CD4-positive, CD25-positive, alpha-beta regulatory T cell (primary cell): ENCODE data around the gene HOXA13. TPM values are rescaled to one million over a fixed set of nuclear protein-coding genes. Genes with fewer than 3 reads are reported as not detected.

Source experiments
- ATAC-seq, 2 donors: fragments of 150-1000 bp; cut with Tn5 transposase; one replicate each; pipeline ENCODE4 v1.10.0; 2021; ENCODE audit warnings: low read depth in 2 of 2, moderate number of reproducible peaks in 2 of 2, moderate library complexity in 1 of 2
- DNase-seq, 3 donors: peaks; one replicate each; pipeline versions ENCODE4 v3.0.0 to v3.0.0-alpha.2; 2012 to 2022; ENCODE audit warnings: mixed read lengths in 1 of 3
- H3K27ac ChIP-seq: one replicate; pipeline ENCODE4 v1.7.0; 2013; ENCODE audit warnings: mild to moderate bottlenecking, low read length; ENCODE audit not compliant: insufficient read depth, poor library complexity, severe bottlenecking
- H3K27me3 ChIP-seq: one replicate; pipeline ENCODE4 v1.7.0; 2013; ENCODE audit warnings: low read length; ENCODE audit not compliant: control insufficient read depth, insufficient read depth
- H3K36me3 ChIP-seq: one replicate; pipeline ENCODE4 v1.7.0; 2013; ENCODE audit warnings: mild to moderate bottlenecking, low read length, moderate library complexity; ENCODE audit not compliant: control insufficient read depth, insufficient read depth
- H3K4me1 ChIP-seq: 2 replicates; pipeline ENCODE4 v1.7.0; 2013; ENCODE audit warnings: mild to moderate bottlenecking, low read length; ENCODE audit not compliant: insufficient read depth, control insufficient read depth, poor library complexity, severe bottlenecking
- H3K4me3 ChIP-seq: one replicate; pipeline ENCODE4 v1.7.0; 2013; ENCODE audit warnings: low read depth, mild to moderate bottlenecking, low read length, moderate library complexity
- H3K9me3 ChIP-seq, 2 experiments: 1 replicate in 1 of 2; 2 replicates in 1 of 2; pipeline ENCODE4 v1.7.0; 2013; ENCODE audit warnings: low read length in 2 of 2, mild to moderate bottlenecking in 1 of 2, moderate library complexity in 1 of 2; ENCODE audit not compliant: control insufficient read depth in 2 of 2
- H3K27ac Mint-ChIP-seq, 3 donors: one replicate each; pipeline ENCODE4 v1.8.0; 2020 to 2022; ENCODE audit warnings: mild to moderate bottlenecking in 3 of 3, mixed read lengths in 3 of 3, moderate library complexity in 2 of 3
- H3K27me3 Mint-ChIP-seq: one replicate; pipeline ENCODE4 v1.8.0; 2022; ENCODE audit warnings: mild to moderate bottlenecking, mixed read lengths
- H3K36me3 Mint-ChIP-seq: one replicate; pipeline ENCODE4 v1.8.0; 2020; ENCODE audit warnings: mixed read lengths
- H3K4me1 Mint-ChIP-seq, 4 donors: one replicate each; pipeline ENCODE4 v1.8.0; 2020 to 2022; ENCODE audit warnings: mixed read lengths in 4 of 4, mild to moderate bottlenecking in 1 of 4
- H3K4me3 Mint-ChIP-seq, 4 donors: one replicate each; pipeline ENCODE4 v1.8.0; 2020 to 2022; ENCODE audit warnings: mild to moderate bottlenecking in 4 of 4, mixed read lengths in 4 of 4, moderate library complexity in 3 of 4
- H3K9me3 Mint-ChIP-seq, 7 donors: one replicate each; pipeline ENCODE4 v1.8.0; 2020 to 2022; ENCODE audit warnings: mixed read lengths in 7 of 7, mild to moderate bottlenecking in 3 of 7, moderate library complexity in 2 of 7
- polyA plus RNA-seq, 4 donors: library from polyadenylated mRNA; unstranded; fragments of 300-500 nt; fragmentation: Illumina TruSeq; gene quantifications; one replicate each; pipeline ENCODE4 v1.2.3, GENCODE V29; 2021
- total RNA-seq: library from RNA; stranded (reverse); gene quantifications from one replicate; pipeline ENCODE4 v1.2.3, GENCODE V29; 2022

HOXA13 gene
- total and polyA plus RNA-seq, 5 donors from 2014 or later, result not detected

- peaks cover 52% of the 10 kb centered on the region for H3K4me1 ChIP-seq
- H3K27ac ChIP-seq, result no peak overlapping the region
- H3K27me3 ChIP-seq, result peaks cover 61% of the 10 kb centered on the region
- no peaks in the 10 kb centered on the region for H3K36me3 ChIP-seq
- Mint-ChIP-seq H3K27ac (peak overlapping the region in 1 of 3 donors; percentile 40), H3K9me3 (peaks cover 0 to 10% (median 0%) of the 10 kb centered on the region in 7 donors), H3K36me3 (no peaks in the 10 kb centered on the region), H3K4me3 (peak overlapping the region; percentile 46 to 96 (median 83)), H3K27me3 (peaks cover 96% of the 10 kb centered on the region), H3K4me1 (peaks cover 10 to 63% (median 29%) of the 10 kb centered on the region in 4 donors)
- peak overlapping the region; percentile 13 for H3K4me3 ChIP-seq
- DNase-seq (peak in 1 of 3 donors; percentile 6), ATAC-seq (no peak)
- H3K9me3 ChIP-seq, result no peaks in the 10 kb centered on the region
These were observed 48.5 kb downstream of the HOXA13 start for GRCh38 chr7:27151341-27151930.

GRCh38 chr7:27150568-27151340, 49.1 kb downstream of the HOXA13 start:
- Histone ChIP-seq H3K27ac (no peak overlapping the region), H3K27me3 (peaks cover 61% of the 10 kb centered on the region), H3K4me1 (peaks cover 45% of the 10 kb centered on the region), H3K36me3 (no peaks in the 10 kb centered on the region), H3K9me3 (no peaks in the 10 kb centered on the region), H3K4me3 (peak overlapping the region; percentile 64)
- Mint-ChIP-seq H3K27me3 (peaks cover 95% of the 10 kb centered on the region), H3K4me1 (peaks cover 10 to 58% (median 29%) of the 10 kb centered on the region in 4 donors), H3K4me3 (peak overlapping the region; percentile 46 to 96 (median 83)), H3K9me3 (peaks cover 0 to 10% (median 0%) of the 10 kb centered on the region in 7 donors), H3K36me3 (no peaks in the 10 kb centered on the region), H3K27ac (peak overlapping the region in 1 of 3 donors; percentile 38)
- ATAC-seq (peak; percentile 80 to 84), DNase-seq (peak; percentile 45 to 75 (median 67))

GRCh38 chr7:27149842-27150567, 49.9 kb downstream of the HOXA13 start:
- Histone ChIP-seq H3K4me3 (no peak overlapping the region), H3K27me3 (peaks cover 56% of the 10 kb centered on the region), H3K9me3 (no peaks in the 10 kb centered on the region), H3K4me1 (peaks cover 37% of the 10 kb centered on the region), H3K36me3 (no peaks in the 10 kb centered on the region), H3K27ac (no peak overlapping the region)
- Mint-ChIP-seq H3K4me1 (peaks cover 10 to 50% (median 23%) of the 10 kb centered on the region in 4 donors), H3K27ac (no peak overlapping the region), H3K27me3 (peaks cover 88% of the 10 kb centered on the region), H3K36me3 (no peaks in the 10 kb centered on the region), H3K9me3 (peaks cover 0 to 7% (median 0%) of the 10 kb centered on the region in 7 donors), H3K4me3 (peak overlapping the region in 3 of 4 donors; percentile 47 to 81 (median 50))
- DNase-seq (no peak), ATAC-seq (no peak)

GRCh38 chr7:27148756-27149641, 50.9 kb downstream of the HOXA13 start:
- peaks cover 29% of the 10 kb centered on the region for H3K4me1 ChIP-seq
- H3K36me3 ChIP-seq, result no peaks in the 10 kb centered on the region
- H3K27me3 ChIP-seq, result peaks cover 52% of the 10 kb centered on the region
- no peaks in the 10 kb centered on the region for H3K36me3 Mint-ChIP-seq
- peaks cover 0 to 7% (median 0%) of the 10 kb centered on the region in 7 donors for H3K9me3 Mint-ChIP-seq
- DNase-seq (no peak), ATAC-seq (no peak)
- no peak overlapping the region for H3K27ac Mint-ChIP-seq
- H3K9me3 ChIP-seq, result no peaks in the 10 kb centered on the region
- no peak overlapping the region for H3K4me3 ChIP-seq
- no peak overlapping the region for H3K4me3 Mint-ChIP-seq
- H3K27ac ChIP-seq, result no peak overlapping the region
- H3K4me1 Mint-ChIP-seq, result peaks cover 4 to 41% (median 17%) of the 10 kb centered on the region in 4 donors
- H3K27me3 Mint-ChIP-seq, result peaks cover 83% of the 10 kb centered on the region

- Histone ChIP-seq H3K27me3 (peaks cover 46% of the 10 kb centered on the region), H3K36me3 (no peaks in the 10 kb centered on the region), H3K27ac (no peak overlapping the region), H3K4me3 (no peak overlapping the region), H3K9me3 (no peaks in the 10 kb centered on the region), H3K4me1 (peaks cover 29% of the 10 kb centered on the region)
- H3K27me3 Mint-ChIP-seq, result peaks cover 75% of the 10 kb centered on the region
- no peak overlapping the region for H3K27ac Mint-ChIP-seq
- H3K9me3 Mint-ChIP-seq, result peaks cover 0 to 5% (median 0%) of the 10 kb centered on the region in 7 donors
- H3K4me3 Mint-ChIP-seq, result peak overlapping the region in 2 of 4 donors; percentile 36 to 56
- no peaks in the 10 kb centered on the region for H3K36me3 Mint-ChIP-seq
- ATAC-seq, result no peak
- no peak for DNase-seq
- H3K4me1 Mint-ChIP-seq, result peaks cover 0 to 34% (median 17%) of the 10 kb centered on the region in 4 donors
These were observed 51.7 kb downstream of the HOXA13 start for GRCh38 chr7:27148031-27148755.

- Mint-ChIP-seq H3K4me3 (peak within 1 kb of the TSS in 2 of 4 donors; percentile 36 to 56), H3K4me1 (peaks cover 0 to 32% (median 17%) of the 10 kb centered on the region in 4 donors), H3K9me3 (peaks cover 0 to 5% (median 0%) of the 10 kb centered on the region in 7 donors), H3K27me3 (peaks cover 69% of the 10 kb centered on the region), H3K36me3 (no peaks in the 10 kb centered on the region), H3K27ac (peak within 1 kb of the TSS in 1 of 3 donors; percentile 87)
- H3K9me3 ChIP-seq, result no peaks in the 10 kb centered on the region
- DNase-seq (no peak), ATAC-seq (no peak)
- H3K4me3 ChIP-seq, result no peak within 1 kb of the TSS
- H3K36me3 ChIP-seq, result no peaks in the 10 kb centered on the region
- peaks cover 41% of the 10 kb centered on the region for H3K27me3 ChIP-seq
- peaks cover 24% of the 10 kb centered on the region for H3K4me1 ChIP-seq
- no peak within 1 kb of the TSS for H3K27ac ChIP-seq
These were observed 52.5 kb downstream of the HOXA13 start, which contains the start of gene HOXA6 for GRCh38 chr7:27147199-27148030. Gene HOXA6 (minus strand): TSS chr7:27147774. CDS start chr7:27147749, 25 bp downstream.
